Measurements from ENCODE around the gene RHBDD1.

Gene RHBDD1

DNA sequence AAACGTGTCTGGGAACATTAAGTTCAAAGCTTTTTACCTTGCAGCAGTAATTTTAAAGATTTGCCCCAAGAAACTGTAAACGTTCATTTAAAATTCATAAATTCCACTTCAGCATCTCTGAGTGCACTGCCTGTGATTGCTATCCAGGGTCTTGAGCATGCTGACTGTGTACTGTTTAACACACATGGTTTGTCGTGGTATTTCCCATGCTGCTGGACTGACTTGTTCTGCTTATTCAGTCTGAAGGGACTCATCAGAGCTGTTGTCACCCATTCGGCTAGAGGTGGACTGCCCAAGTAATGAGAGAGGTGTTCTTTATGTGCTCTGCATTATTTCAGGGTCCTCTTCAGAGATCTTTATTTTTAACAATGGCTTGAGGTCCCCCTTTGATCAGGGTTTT lies 53.1 kb downstream of the RHBDD1 start:
- DNase-seq: no peak

DNA sequence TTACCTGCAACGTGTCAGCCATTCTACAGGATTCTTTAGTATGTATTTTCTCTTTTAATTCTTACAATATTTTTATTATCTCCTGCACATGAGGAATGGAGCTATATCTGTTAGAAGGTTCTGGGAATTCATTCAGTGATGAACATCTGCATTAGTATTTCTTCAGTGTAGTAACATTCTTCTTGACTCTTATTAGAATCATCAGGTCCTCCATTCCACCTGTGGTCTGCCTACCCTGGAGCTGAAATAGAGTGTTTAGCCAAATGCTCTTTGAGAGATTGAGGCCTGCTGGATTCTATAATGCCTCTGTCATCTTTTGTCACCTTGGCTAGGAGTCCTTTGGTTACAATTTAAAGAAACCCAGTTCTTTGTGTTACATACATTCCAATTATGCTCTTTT lies 54.4 kb downstream of the RHBDD1 start:
- no peak for DNase-seq

DNA sequence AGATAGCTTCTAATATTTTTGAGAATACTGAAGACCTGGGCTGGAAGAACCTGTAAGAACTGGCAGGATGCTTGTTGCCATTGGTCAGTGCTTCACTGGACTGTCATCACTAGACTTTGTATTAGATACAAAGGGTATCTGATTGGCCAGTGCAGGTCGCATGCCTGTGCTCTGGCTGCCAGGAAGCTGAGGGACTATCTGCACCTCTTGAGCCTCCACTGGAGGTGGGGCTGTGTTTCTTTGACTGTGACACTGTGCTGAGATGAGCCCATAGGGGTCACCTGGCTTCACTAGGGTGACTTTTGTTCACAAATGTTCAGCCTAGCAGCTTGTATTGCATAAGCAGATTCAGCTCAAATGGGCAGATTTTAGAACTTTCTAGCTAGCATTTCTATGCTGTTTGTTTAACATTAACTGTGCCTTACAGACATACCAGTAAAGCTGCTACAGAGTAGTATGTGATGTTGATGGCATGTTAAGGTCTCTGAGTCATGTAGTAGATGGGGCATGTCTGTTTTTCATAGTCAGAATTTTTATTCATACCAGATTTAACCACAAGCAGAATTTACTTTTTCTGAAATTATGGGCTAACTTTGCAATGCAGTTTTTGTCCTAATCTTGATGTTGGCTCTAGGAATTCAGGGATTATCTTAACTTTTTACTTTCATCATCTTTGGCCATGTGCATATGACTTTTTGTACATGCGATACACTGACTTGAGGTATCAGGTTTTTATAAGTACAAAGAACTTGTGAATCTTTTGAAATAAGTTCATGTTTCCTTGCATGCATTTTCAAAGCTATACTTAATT lies 56.1 kb downstream of the RHBDD1 start:
- no peak for DNase-seq

DNA sequence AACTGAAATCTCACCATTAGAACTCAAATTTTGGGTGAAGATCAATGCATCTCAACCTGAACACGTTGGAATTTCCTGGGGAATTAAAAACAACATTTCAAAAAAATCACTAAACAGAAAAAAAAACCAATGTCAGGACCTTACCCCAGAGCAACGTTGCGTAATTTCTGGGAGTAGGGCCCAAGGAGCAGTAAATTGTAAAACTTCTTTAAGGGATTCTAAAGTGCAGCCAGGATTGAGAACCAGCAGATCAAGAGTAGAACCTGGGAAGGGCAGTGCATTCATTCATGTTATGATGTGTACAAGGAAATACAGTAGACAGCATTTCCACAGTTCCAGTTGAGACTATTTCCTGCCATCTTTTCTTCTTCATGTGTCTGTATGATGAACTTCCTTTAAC lies 56.9 kb downstream of the RHBDD1 start:
- no peak for DNase-seq

DNA sequence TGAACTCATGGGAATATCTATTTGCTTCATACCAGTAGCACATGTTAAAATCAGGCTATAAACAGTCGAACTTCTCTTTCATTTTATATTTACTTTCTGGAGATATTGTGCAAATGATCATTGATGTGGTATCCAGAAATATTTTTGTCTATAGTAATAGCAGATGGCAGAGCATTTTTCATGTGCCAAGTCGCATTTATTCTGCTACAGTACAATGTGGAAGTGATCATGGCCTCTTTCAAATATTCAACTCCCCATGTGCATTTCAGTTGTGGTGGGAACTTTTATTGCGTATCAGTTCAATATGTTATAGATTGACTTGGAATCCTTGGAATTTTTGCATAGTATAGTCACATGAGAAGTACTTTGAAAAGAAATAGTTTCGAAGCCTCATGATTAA lies 57.4 kb downstream of the RHBDD1 start:
- DNase-seq: no peak

DNA sequence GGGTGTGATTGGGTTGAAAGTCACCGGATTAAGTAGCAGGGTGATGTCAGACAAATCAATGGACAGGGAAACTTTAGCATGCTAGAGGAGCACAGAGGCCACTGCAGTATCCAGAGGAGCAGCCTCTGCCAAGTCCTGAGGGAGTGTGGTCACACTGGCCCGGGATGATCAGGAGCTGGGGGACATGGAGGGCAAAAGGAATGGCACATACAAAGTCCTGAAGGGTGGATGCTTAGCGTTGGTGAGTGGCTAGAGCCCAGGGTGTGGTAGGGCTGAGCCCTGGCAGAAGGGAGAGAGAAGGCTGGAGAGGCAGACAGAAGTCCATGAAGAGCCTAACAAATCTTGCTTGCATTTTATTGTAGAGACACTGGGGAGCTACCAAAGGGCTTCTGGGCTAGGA lies 58.9 kb downstream of the RHBDD1 start:
- DNase-seq: no peak

DNA sequence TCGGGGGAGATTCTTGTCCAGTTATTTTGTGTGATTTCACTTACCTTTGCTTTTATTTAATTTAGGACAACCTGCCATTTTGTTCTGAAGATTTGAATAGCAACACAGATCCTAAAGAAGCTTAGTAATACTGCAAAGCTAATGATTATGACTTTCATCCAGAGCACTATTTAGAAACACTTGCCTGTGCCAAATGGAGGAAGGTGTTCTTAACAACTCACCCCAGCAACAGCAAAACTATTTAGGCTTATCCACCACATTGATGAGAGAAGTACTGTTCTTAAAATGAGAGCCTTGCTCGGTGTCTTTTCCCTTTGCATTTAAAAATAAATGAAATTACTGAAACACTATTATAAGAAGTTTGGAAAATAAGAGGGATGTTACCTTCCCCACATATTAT lies 59.7 kb downstream of the RHBDD1 start:
- no peak for DNase-seq

DNA sequence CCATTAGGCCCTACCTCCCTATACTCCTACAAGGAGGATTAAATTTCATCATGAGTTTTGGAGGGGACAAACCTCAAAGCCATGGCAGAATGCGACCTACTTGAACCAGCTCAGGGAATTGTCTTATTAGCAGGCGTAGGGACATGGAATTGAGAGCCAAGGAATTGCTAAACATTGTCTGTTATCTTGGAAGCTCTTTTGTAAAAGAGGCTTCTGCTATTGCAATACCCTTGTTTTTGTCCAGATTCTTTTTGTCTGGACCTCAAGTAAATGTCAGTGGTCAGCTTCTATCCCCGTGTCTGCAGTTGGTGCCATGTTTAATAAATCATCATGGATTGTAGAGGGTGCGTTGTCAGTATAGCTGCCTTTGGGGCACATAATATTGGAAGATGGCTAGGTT lies 62.3 kb downstream of the RHBDD1 start:
- DNase-seq: no peak

DNA sequence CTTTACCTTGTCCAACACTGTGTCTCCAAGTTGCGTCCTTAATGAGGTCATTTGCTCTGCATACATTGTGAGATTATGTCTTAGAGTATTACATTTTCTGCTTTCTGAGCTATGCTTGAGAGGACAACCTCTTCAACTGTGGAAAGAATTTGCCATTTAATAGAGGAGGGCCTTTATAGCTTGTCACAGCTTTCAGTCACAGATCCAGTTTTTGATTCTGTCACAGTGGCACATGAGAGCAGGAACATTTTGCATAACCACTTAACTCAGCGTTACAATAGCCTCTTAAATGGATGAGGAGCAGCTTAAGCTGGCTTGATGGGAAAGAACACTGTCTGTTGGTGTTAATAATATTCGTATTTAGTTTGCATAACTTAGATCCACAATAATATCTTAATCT lies 63.0 kb downstream of the RHBDD1 start:
- DNase-seq: no peak

DNA sequence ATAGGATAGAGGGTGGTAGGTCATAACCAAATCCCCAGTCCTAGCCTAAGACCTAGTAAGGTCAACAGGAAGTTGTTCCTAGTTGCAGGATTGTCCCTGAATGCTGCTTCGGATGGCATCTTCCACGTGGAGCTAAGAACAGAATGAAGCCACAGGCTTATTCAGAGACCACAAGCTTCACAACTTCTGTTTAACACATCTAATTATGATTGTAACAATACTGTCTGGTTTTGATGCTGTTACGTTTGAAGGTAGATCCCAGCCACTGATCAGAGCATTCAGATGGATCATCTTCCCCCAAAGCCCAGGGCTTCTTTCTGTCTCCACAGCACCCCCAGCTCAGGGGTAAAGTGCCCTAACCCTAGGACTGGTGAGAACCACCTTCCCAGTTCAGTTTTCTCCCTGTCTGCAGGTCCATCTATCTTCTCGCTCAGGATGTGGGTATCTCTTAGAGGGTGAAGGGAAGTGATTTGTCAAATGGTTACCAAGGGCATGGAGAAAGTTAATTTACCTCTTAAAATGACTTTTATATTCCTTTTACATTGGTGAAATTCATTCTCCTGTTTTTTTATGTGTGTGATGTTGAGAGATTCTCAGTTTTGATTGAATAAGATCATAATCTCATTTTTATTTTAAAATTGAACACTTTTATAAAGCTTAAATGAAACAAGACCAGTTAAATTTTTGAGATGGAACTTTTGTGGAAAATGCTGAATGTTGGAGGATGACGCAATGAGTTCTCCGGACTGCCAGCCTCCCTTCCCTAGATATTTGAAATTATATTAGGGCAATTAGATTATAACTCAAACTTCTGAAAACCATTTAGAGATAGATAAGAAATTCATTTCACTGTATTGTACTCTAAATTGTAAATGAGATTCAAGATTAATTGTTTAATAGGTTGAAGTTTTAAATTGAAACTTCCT lies 66.5 kb downstream of the RHBDD1 start:
- DNase-seq: no peak

DNA sequence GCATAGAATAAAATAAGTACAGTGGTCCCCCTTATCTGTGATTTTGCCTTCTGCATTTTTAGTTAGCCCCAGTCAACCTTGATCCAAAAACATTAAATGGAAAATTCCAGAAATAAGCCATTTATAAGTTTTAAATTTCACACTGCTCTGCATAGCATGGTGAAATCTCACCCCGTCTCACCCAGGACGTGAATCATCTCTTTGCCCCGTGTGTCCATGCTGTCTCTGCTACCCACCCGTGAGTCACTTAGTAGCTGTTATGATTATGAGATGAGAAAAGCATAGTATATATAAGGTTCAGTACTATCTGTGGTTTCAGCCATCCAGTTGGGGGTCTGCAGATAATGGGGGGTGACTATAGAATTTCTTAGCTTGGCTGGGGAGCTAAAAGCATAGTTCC lies 67.3 kb downstream of the RHBDD1 start:
- DNase-seq: no peak

DNA sequence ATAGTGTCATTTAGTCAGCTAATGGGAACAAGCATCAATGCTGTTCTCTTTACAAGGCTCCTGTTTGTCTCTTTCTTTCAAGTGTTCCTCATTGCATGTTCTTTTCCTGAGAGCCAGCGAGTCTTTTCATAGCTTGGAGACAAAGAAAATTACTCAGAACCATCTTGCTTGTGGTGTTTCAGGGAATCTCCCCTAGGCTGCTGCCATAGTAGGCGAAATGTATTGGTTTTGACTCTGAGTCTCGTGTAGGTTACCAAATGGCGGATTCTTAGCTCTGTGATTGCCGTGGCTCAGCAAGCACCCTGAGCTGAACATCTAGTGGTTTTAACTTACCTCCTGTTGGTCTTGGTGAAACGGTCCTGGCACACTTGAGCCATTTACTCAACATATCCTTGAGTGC lies 68.7 kb downstream of the RHBDD1 start:
- DNase-seq: no peak

DNA sequence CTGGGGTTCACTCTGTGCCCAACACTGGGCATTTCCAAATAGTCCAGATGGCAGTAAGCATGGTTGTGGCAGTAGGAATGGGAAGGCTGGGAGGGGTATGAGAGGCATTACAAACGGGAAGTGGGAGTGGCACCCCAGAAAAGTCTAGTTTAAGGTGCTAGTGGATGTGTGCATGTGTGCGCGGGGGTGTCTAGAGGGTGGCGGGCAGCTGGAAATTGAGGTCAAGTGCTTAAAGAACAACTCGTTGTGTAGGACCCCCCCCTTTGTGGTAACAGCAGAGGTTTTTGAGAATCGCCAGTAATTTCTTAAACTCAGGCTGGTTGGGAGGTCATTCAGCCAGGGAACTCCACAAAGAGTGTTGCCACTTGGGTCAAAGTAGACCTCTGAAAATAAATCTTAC lies 69.9 kb downstream of the RHBDD1 start:
- no peak for DNase-seq

DNA sequence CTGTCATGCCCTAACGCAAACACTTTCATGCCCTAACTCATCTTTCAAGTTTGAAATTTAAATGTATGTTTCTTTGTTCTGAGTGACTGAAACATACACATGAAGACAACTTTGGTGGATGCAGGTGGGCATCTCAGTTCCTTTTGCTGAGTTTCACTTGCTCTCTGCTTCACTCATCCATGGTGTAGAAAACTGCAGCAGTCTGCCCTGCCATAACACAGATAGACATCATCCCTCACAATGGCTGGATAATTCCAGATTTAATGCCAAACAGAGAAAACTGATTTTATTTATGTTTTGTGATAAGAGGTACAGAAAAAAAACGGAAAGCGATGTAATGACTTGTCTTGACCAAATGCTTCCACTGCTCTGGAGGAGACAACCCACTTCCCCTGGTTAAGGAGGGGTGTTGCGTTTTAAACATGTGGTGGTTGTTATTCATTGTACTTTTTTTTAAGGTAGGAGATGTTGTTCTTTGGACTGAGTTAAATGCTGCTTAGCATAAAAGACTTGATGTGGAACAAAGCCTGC lies 70.4 kb downstream of the RHBDD1 start:
- DNase-seq: no peak

DNA sequence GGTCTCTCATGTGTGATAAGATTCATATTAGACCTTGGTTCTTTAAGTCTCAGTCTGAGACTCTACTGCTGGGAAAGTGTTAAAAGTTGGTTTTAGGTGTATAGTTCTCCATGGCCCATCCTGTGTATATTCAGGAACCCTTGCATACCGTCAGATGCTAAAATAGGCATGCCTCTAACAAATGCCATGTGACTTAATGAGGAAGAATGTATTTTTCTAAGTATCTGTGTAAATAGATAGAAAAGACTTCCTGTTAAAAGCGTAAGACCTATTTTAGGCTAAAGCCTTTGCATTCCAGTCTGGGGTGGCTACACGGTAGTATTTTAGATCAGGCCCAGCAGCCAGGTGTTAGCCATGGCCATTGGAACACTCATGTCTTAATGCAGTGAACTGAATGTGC lies 73.3 kb downstream of the RHBDD1 start:
- DNase-seq: no peak

DNA sequence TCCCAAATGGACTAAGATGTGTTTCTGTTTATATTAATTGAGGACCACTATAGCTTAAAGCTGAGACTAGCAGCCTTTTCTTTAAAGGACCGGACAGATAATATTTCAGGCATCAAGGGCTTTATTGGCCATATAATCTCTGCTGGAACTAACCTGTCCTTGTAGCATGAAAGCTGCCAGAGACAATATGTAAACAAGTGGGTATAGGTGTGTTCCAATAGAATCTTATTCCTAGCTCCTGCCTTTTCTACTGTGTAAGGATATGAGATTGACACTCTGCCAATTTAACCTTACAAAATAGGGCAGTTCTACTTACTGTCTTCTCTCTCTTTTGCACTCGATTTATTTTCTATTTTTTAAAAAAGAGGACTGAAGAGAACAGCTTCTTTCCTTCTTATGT lies 74.0 kb downstream of the RHBDD1 start:
- DNase-seq: no peak

DNA sequence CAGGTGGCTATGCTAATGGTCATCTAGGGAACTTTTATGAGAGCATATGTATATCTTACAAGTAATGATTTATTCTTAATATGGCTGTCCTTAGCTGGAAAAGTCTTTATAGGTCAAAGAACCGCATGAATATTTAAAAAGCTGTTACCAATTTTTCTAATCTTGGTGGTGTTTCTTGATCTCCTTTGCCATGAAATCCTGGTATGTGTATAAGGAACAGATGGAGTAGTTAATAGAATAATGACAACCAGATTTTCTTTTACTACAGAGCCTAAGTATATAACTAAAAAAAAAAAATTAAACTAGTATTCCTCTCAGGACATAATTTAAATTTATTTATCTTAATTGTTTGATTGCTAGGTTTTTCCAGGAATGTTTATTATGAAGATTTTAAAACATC lies 74.5 kb downstream of the RHBDD1 start:
- DNase-seq: no peak

DNA sequence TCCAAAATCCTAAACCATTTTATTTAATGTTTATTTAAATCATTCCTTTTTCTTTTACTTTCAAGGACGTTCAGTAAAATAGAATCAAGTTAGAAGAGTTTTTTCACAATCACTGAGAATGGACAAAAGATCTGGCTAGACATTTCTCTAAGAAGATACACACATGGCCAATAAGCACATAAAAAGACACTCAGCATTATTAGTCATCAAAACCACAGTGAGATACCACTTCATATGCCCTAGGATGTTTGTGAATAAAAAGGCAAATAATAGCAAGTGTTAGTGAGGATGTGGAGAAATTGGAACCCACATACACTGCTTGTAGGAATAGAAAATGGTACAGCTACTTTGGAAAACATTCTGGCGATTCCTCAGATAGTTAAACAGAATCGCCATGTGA lies 76.1 kb downstream of the RHBDD1 start:
- DNase-seq: no peak

DNA sequence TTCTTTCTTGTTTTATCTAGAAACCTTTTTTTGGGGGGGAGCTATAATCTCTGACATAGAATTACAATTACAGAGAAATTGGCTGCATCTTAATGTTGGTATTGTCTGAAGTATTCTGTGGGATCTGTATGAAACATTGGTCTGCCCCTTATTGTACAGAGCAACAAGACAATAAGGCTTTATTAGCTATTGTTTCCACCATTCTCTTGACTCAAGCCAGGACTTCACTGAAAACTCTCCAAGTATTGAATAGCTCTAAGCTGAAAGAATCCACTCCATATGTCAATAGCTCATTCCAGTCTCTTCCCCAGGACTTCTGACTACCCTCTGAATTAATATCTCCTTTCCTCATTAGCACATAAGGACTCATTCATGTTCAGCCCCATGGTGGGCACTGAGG lies 77.8 kb downstream of the RHBDD1 start:
- no peak for DNase-seq

DNA sequence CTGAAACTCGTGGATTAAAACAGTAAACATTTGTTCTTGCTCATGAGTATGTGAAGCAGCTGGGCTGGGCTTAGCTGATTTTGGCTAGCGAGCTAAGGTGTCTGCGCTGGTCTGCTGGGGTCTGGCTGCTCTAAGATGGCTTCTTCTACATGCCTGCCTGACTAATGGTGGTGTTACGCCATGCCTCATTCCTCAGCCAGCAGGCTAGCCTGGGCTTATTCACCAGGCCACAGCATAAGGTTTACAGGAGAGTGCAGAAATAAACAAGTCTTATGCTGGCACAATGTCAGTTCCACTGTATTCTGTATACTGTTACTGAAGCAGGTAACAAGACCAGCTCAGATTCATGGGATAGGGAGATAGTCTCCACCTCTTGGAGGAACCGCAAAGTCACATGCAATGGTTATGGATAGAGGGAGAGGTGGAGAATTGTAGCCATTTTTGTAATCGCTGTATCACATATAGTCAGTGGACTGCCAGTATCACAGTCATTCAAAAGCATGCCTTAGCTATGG lies 80.0 kb downstream of the RHBDD1 start:
- DNase-seq: no peak

DNA sequence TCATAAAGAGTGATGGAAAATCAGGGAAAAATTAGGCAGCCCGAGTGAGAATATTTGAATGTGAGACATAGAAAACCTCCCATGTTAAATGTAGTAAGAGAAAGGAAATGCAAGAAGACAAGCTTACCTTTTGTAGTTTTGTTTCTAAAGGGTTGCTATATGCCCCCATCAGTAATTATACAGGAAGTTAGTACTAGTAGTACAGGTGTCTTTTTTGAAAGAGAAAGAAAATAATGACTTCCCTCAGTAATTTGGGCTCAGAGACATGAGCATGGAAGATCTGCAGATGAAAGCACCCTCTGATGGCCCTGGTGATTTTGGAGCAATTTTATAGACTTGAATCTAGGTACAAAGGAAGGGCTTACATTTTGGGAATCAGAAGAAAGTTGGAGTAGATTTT lies 80.8 kb downstream of the RHBDD1 start:
- DNase-seq: no peak

DNA sequence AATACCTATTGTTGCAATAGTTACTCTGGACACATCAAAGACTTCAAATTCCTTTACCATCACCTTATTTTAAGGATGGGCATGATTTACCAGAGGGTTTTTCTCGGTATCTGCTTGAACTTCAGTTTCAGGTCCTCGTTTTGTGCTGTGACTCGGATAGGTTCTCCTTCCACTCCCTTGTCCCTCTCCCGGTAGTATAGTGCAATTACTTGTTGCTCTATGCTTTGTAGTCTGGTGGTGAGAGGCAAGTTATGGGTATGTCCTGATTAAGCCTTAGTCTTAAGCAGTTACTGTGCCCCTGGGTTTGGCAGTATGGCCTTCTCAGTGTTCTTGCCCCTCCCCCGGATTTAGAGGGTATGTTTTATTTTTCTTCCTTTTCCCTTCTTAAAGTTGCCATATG lies 96.6 kb downstream of the RHBDD1 start:
- no peak for DNase-seq

DNA sequence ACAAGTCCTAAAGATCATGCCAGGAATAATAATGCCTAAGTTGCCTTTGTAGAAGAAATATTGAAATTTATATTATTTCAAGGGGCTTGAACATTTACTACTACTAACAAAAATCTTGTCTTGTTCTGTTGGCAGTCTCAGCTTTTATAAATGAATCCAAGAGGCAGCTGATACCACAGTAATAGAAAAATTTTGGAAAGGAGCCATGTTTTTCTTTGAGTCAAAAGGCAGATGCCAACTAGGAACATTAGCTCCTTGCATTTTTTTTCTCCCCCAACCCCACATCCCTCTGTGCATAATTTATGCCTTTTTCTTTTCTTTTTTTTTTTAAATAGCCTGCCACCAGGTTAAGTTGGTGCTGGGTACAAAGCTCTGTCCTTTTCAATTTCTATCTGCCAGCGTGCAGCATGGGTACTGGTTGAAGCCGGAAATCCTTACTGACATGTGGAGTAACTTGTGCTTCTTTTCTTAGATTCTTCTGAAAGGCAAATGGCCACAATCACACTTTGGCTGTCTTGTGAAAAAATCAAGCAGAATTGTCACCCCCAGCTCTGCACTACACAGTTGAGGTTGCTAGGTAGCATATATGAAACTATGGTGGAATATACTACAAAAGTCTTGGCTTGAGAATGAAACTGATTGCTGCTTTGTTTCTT lies 98.8 kb downstream of the RHBDD1 start:
- no peak for DNase-seq
